Left lobe of liver (tissue), 2 donors: Measurements from ENCODE around the gene LAIR1. TPM values are rescaled to one million over a fixed set of nuclear protein-coding genes. Genes with fewer than 3 reads are reported as not detected.
"Not testable (repeated sequence)": the region's sequence is repeated elsewhere in the genome, so short reads cannot be mapped to it uniquely, and the experiment has no call there.

Source experiments
- ATAC-seq: fragments of 200-7000 bp; cut with Tn5 transposase; one replicate; pipeline ENCODE4 v1.9.1; 2020; ENCODE audit warnings: mild to moderate bottlenecking, moderate library complexity
- DNase-seq: peaks from one replicate; pipeline ENCODE4 v3.0.0-alpha.2; 2020; ENCODE audit warnings: low spot score
- total RNA-seq: library from RNA; stranded (reverse); gene quantifications from one replicate; pipeline ENCODE4 v1.2.1, GENCODE V29; 2021
- donor health status: DM: no; HTN: no; CAD: no; lungs with moderate emphysema.
- donor health status: DM: no; HTN: yes; CAD: no.

Gene LAIR1
- total RNA-seq = 3.1 TPM

GRCh38 chr19:54364775-54365257, at the start of gene LAIR1:
TSS of gene LAIR1 (minus strand) at chr19:54364931. CDS start at chr19:54364804, 127 bp downstream.
- no peak for DNase-seq
- peak; percentile 54 for ATAC-seq

GRCh38 chr19:54414156-54414555, 49.4 kb upstream of the LAIR1 start:
- ATAC-seq = no peak
- DNase-seq = no peak

- no peak for DNase-seq
- ATAC-seq = no peak
Measured at GRCh38 chr19:54412877-54413276, 48.1 kb upstream of the LAIR1 start.

GRCh38 chr19:54411033-54411432, 46.3 kb upstream of the LAIR1 start:
- no peak for DNase-seq
- ATAC-seq = no peak

GRCh38 chr19:54408456-54409026, 43.8 kb upstream of the LAIR1 start:
- ATAC-seq = no peak
- no peak for DNase-seq

GRCh38 chr19:54407780-54408179, 43.0 kb upstream of the LAIR1 start:
- ATAC-seq (no peak), DNase-seq (no peak)

GRCh38 chr19:54405628-54406027, 40.9 kb upstream of the LAIR1 start:
- DNase-seq (no peak), ATAC-seq (no peak)

GRCh38 chr19:54403054-54403453, 38.3 kb upstream of the LAIR1 start:
- DNase-seq = no peak
- ATAC-seq = no peak

- ATAC-seq = no peak
Measured at GRCh38 chr19:54400913-54401312, 36.2 kb upstream of the LAIR1 start.

GRCh38 chr19:54399189-54399588, 34.5 kb upstream of the LAIR1 start:
- no peak for DNase-seq
- no peak for ATAC-seq

More at GRCh38 chr19:54400913-54401312, 36.2 kb upstream of the LAIR1 start:
- no peak for DNase-seq

GRCh38 chr19:54395685-54396084, 31.0 kb upstream of the LAIR1 start:
- ATAC-seq (no peak), DNase-seq (no peak)

- no peak for ATAC-seq
Measured at GRCh38 chr19:54393381-54393780, 28.6 kb upstream of the LAIR1 start.

GRCh38 chr19:54392105-54392504, 27.4 kb upstream of the LAIR1 start:
- ATAC-seq (no peak), DNase-seq (no peak)

More at GRCh38 chr19:54393381-54393780, 28.6 kb upstream of the LAIR1 start:
- DNase-seq = no peak

GRCh38 chr19:54391589-54392061, 26.9 kb upstream of the LAIR1 start:
- DNase-seq = no peak
- peak; percentile 19 for ATAC-seq

- ATAC-seq = peak; percentile 74
- DNase-seq = no peak
Measured at GRCh38 chr19:54390942-54391577, 26.3 kb upstream of the LAIR1 start.

- DNase-seq = no peak
- ATAC-seq = no peak
Measured at GRCh38 chr19:54389553-54389952, 24.8 kb upstream of the LAIR1 start.

GRCh38 chr19:54388802-54389139, 24.0 kb upstream of the LAIR1 start:
- ATAC-seq (no peak), DNase-seq (no peak)

GRCh38 chr19:54387991-54388801, 23.5 kb upstream of the LAIR1 start:
- ATAC-seq (peak; percentile 19), DNase-seq (no peak)

- ATAC-seq = no peak
- no peak for DNase-seq
Measured at GRCh38 chr19:54383330-54383729, 18.6 kb upstream of the LAIR1 start.

GRCh38 chr19:54382041-54382440, 17.3 kb upstream of the LAIR1 start:
- not testable (repeated sequence) for DNase-seq, ATAC-seq

- DNase-seq = no peak
- no peak for ATAC-seq
Measured at GRCh38 chr19:54380897-54381296, 16.2 kb upstream of the LAIR1 start.

- ATAC-seq (no peak), DNase-seq (no peak)
Measured at GRCh38 chr19:54379187-54379678, 14.5 kb upstream of the LAIR1 start.
